ENCODE data around the gene FOXB1.

FOXB1 gene

DNA sequence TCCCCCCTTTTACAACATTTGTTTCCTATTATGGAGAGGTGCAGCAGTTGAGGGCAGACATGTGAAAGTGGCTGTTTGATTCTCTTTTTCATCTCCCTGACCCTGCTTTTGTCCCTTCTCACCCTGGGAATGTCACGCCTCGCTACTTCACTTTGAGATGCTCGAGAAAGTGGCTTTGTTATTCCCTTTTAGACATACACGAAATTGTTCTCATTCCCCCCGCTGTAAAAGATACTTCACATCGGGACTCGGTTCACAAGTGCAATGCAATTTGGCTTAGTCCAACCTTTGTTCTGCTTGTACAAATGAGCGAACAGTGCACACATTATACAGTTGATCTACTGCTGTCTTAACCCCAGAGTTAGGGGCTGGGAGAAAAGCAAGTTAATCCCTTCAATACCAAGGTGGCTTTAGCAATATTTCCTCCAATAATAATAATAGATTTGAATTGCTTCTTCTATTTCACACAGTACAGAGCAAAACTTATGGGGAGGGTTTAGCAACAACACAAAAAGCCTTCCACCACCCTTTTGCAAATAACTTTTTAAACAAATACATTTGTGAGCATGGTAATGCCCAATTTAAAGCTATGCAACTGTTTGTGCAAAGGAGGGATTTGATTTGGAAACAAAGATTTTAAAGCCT is 5.7 kb upstream of the FOXB1 start:
- TF ChIP-seq, protein P1, sequence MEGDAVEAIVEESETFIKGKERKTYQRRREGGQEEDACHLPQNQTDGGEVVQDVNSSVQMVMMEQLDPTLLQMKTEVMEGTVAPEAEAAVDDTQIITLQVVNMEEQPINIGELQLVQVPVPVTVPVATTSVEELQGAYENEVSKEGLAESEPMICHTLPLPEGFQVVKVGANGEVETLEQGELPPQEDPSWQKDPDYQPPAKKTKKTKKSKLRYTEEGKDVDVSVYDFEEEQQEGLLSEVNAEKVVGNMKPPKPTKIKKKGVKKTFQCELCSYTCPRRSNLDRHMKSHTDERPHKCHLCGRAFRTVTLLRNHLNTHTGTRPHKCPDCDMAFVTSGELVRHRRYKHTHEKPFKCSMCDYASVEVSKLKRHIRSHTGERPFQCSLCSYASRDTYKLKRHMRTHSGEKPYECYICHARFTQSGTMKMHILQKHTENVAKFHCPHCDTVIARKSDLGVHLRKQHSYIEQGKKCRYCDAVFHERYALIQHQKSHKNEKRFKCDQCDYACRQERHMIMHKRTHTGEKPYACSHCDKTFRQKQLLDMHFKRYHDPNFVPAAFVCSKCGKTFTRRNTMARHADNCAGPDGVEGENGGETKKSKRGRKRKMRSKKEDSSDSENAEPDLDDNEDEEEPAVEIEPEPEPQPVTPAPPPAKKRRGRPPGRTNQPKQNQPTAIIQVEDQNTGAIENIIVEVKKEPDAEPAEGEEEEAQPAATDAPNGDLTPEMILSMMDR (IDR thresholded peaks at IDR 0.05; ENCODE audit: insufficient read depth, low read length, missing control alignments), result no peak
- ChIA-PET POLR2A (no interaction called here), CTCF (no interaction called here)
- H3K4me3 ChIP-seq (ENCODE audit: low read depth, low read length), result no peak overlapping the region
- no peak for DNase-seq (ENCODE audit: low read depth, low spot score)

DNA sequence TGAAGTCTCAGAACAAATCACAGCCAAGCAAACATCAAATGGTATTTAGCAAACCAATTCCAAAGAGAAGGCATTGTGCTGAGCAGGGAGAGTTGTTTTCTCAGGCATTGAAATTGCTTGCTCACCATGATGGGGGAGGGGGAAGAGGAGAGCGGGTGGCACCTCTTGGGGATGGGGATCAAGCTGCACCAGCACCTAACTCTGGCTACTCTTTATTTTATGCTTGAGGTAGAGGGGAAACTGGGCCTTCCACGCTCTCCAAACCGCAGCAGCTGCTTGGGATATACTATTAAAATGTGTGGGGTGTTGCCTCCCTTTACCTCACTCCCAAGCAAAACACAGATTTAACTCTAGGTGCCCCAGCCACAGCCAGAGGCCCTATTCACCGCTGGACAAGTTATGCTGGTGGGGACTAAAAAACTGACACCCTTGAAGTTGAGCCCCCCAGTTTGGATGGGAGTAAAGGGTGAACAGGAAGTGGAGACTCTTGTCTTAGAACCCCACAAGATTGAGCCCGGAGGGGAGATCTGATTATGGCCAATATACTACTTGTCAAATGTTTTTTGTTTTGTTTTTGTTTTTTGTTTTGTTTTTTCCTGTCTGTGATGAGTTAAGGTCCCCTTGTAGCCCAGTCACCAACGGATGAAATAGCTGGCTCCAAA is 5.0 kb upstream of the FOXB1 start:
- ChIA-PET CTCF (no interaction called here), POLR2A (no interaction called here)
- TF ChIP-seq, protein P1 (IDR thresholded peaks at IDR 0.05; ENCODE audit: insufficient read depth, low read length, missing control alignments), result no peak
- H3K4me3 ChIP-seq (ENCODE audit: low read depth, low read length), result no peak overlapping the region
- DNase-seq (ENCODE audit: low read depth, low spot score), result no peak

DNA sequence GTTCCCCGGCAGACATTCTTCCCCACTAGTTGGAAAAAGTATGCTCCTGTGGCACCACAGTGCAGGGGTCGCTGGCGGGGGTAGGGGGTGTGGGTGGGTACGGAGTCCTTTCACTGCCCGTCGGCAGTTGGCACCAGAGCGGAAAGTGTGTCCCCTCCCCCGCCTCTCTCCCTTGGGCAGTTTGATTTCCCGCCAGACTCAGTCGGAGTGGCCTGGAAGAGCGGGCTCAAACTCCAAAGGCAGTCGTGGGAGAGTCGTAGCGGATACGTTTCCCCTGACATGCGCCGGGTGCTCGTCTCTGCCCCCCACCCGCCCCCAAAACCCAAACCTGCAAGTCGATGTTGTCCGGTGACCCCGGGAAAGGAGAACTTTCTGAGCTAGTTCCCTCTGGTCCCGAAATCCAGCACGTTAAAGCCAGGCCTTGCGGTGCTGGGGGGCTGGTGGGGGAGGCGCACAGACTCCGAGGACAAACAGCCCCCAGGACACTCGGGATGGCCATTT is 4.4 kb upstream of the FOXB1 start:
- ChIA-PET CTCF (no interaction called here), POLR2A (no interaction called here)

DNA sequence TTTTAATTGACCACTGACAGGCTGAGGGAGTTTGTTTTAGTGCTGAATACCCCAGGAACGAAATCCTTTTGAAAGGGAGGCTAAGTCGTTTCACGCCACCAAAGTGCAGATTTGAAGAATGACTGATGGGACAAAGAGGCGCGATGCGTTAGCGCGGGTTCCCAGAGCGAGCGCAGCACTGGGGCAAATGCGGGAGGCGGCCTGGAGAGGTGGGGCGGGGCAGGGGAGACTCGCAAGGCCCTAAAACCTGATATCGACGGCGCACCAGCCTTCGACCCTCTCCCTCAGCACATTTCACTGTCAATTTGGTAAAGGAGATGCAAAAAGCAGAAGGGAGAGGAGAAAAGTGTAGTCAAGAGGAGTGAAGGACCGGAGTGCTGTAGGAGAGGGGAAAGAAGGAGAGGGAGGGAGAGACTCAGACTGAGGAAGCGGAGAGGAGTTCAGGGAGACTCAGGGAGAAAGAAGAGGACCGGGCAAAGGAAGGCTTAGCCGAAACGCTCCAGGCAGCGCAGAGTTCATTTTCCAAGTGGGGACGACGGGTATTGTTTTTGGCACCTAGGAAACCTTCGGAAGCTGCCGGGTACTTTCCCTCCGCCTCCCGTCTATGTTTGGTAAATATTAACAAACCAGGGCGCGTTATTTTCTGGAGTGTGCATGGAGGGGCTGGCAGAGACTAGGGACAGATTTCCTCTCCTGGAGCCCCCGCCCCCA is 3.8 kb upstream of the FOXB1 start:
- no peak overlapping the region for H3K4me3 ChIP-seq (ENCODE audit: low read depth, low read length)
- POLR2A ChIA-PET, result no interaction called here
- no peak for DNase-seq (ENCODE audit: low read depth, low spot score)
- CTCF ChIA-PET, result no interaction called here
- TF ChIP-seq, protein P1 (IDR thresholded peaks at IDR 0.05; ENCODE audit: insufficient read depth, low read length, missing control alignments), result no peak

More for the DNA sequence above, 4.4 kb upstream of the FOXB1 start:
- no peak for DNase-seq (ENCODE audit: low read depth, low spot score)
- TF ChIP-seq, protein P1 (IDR thresholded peaks at IDR 0.05; ENCODE audit: insufficient read depth, low read length, missing control alignments), result no peak
- no peak overlapping the region for H3K4me3 ChIP-seq (ENCODE audit: low read depth, low read length)

DNA sequence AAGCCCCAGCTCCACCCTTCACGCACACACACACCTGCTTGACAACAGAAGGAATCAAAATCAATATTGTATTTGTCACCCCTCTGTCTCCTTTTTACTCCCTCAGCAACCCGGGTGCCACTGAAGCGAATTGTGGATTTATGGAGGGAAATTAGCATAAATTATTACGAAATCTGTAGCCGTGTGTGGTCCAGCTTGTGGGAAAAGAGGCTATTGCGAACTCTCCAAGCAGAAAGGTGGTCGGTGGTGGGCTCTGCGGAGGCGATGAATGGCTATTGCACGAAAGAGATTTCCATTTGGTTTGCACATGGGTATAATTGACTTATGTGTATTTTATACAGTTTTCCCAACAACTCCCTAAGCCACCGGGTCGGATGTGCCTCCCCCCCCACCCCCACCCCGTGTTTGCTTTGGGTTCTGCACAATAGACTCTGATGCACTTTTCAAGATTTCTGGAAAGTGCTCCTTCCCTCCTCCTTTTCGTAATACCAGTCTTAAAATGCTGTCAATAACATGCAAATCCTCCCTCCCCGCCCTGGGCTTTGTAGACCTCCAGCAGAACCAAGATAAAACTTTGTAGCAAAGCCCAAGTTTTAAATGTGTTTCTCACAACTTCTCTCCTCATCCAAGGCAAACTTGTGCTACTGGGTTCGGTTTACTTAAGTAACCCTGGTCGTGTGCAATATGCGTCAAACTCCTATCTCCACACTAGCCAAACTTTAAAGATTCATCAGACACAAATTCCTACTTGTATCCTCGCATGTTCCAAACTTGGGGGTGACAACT is 3.1 kb upstream of the FOXB1 start:
- no peak overlapping the region for H3K4me3 ChIP-seq (ENCODE audit: low read depth, low read length)
- no peak for DNase-seq (ENCODE audit: low read depth, low spot score)
- POLR2A ChIA-PET, result no interaction called here
- TF ChIP-seq, protein P1 (IDR thresholded peaks at IDR 0.05; ENCODE audit: insufficient read depth, low read length, missing control alignments), result no peak
- CTCF ChIA-PET, result no interaction called here

Data from AG04449 (cell line).